Fibroblast of pulmonary artery (primary cell): ENCODE results near the gene FBXO45.

Source experiments
- DNase-seq: peaks from one replicate; pipeline ENCODE4 v3.0.0-alpha.2; 2010; ENCODE audit warnings: low read depth
- H3K4me3 ChIP-seq: replicated peaks from 2 replicates; pipeline ENCODE4 v1.5.1; 2011; ENCODE audit warnings: low read depth, mild to moderate bottlenecking, control low read depth, low read length, moderate library complexity
- TF ChIP-seq, protein P1 (sequence below): IDR thresholded peaks from 2 replicates; pipeline ENCODE4 v1.5.1; 2011; ENCODE audit warnings: mild to moderate bottlenecking, control low read depth, low read length, inconsistent platforms; ENCODE audit errors: missing control alignments

FBXO45 gene

DNA sequence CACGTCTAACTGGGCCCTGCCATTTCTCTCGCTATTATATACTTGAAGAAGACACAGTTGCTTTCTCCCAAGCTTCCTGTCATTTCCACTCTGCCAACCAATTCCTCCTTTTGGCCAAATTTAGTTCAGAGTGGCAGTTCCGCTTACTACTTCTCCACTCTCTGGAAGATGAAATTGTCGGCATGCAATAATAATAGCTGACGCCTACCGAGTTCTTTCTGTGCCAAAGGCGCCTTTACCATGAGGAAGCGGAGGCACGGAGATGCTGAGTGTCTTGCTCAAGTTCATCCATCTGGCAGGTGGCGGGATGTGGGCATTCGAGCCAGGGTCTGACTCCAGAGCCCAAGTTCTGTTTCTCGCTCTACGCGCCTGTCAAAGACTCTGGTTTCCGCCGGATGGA is 56.4 kb downstream of the FBXO45 start:
- no peak for DNase-seq
- no peak overlapping the region for H3K4me3 ChIP-seq
- TF ChIP-seq, protein P1, sequence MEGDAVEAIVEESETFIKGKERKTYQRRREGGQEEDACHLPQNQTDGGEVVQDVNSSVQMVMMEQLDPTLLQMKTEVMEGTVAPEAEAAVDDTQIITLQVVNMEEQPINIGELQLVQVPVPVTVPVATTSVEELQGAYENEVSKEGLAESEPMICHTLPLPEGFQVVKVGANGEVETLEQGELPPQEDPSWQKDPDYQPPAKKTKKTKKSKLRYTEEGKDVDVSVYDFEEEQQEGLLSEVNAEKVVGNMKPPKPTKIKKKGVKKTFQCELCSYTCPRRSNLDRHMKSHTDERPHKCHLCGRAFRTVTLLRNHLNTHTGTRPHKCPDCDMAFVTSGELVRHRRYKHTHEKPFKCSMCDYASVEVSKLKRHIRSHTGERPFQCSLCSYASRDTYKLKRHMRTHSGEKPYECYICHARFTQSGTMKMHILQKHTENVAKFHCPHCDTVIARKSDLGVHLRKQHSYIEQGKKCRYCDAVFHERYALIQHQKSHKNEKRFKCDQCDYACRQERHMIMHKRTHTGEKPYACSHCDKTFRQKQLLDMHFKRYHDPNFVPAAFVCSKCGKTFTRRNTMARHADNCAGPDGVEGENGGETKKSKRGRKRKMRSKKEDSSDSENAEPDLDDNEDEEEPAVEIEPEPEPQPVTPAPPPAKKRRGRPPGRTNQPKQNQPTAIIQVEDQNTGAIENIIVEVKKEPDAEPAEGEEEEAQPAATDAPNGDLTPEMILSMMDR = no peak

DNA sequence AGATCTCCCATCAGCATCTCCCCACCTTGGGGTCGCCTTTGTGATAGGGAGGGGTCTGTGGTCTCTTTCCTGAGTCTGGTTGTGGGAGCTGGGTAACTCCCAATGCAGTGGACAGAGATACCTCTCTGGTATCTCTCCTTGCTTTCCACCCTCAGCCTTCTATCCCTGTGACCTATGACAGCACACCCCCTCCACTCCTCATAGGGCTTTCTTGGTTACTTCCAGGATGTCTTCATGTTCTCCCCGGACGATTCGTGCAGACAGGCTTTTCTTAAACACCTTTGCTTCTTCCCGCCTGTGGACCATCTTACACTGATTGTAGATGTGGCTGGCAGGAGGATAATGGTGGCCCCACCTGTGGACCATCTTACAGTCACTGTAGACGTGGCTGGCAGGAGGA is 56.9 kb downstream of the FBXO45 start:
- H3K4me3 ChIP-seq = no peak overlapping the region
- no peak for DNase-seq
- TF ChIP-seq, protein P1 = no peak

DNA sequence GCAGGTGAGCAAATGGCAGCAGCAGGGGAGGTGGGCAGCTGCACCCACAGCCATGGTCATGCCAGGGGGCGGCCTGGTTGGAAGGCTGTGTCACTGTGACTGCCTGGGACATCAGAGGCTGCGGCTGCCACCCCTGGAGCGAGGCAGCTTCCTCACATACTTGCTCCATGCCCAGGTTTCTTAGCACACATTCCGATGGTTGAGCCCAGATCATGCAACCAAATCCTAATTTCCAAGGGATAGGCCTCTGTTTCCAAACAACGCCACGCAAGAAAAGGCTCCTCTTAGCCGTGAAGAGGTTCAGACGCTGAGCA is 59.4 kb downstream of the FBXO45 start:
- TF ChIP-seq, protein P1 = no peak
- H3K4me3 ChIP-seq = no peak overlapping the region
- no peak for DNase-seq

DNA sequence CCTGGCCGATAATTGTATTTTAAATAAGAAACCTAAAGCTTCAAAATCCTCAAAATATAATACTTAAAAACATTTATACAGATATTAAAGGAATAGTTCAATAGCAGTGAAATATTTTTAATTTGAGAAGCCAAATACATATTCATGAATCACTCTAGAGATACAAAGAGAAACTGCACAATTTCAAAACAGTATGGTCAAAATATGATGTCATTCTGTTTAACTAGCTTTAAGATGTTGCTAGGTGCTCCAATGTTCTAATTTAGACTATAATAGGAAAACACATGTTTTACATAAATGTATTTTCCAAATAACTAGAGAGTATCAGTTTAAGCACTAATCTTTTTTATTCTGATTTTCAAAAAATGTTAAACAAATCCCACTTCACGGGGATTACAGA is 60.8 kb downstream of the FBXO45 start:
- DNase-seq = no peak
- no peak overlapping the region for H3K4me3 ChIP-seq
- TF ChIP-seq, protein P1 = no peak

DNA sequence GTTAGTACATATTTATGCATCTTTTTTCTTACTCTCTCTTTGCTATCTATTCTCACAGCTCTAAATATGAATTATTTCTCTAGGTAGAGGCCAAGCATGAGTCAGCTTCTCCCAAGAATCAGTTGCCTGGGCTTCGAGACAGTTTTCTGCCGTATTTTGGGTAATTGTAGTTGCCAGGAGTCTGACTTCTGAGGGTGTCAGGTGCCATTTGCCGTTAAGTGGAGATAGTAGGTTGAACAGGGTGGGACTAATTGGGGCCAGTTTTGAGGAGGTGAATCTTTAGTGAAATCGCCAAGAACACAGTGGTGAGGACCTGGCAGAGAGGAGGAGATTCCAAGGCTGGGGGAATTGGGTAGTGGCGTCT is 63.2 kb downstream of the FBXO45 start:
- H3K4me3 ChIP-seq = peak overlapping the region; percentile 65
- no peak for DNase-seq
- TF ChIP-seq, protein P1 = no peak

DNA sequence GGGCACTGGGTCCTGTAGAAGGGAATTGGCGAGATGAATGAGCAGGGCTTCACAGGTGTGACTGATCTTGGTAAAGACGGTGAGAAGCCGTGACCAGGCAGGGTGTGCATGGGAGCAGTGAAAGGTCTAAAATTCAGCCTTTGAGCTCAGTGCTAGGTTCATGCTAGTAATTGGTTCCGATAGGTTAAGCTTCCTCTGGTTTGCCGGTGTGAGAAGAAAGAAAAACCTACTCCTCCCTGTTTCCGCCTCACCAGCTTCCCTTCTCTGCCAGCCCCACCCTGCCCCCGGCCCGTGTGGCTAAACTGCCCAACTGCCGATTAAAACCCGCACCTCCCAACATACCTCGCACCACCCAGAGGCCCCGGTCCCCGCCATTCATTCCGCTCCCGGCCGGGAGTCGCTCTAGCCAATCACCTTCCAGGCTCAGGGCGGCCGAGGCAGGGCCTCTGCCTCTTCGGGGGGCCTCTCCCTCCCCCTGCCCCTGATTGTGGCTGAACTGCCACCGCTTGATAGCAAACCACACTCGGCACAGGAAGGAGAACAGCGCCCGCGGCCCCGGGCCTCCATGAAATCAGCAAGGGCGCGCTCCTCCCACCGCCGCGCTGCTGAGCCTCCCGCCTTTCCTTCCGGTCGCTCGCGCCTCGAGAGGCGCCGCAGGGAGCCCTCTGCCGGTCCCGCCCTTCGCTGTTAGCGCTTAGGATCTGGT is 63.7 kb downstream of the FBXO45 start:
- H3K4me3 ChIP-seq = peak overlapping the region; percentile 65
- peak; percentile 67 for DNase-seq
- TF ChIP-seq, protein P1 = peak; percentile 14

DNA sequence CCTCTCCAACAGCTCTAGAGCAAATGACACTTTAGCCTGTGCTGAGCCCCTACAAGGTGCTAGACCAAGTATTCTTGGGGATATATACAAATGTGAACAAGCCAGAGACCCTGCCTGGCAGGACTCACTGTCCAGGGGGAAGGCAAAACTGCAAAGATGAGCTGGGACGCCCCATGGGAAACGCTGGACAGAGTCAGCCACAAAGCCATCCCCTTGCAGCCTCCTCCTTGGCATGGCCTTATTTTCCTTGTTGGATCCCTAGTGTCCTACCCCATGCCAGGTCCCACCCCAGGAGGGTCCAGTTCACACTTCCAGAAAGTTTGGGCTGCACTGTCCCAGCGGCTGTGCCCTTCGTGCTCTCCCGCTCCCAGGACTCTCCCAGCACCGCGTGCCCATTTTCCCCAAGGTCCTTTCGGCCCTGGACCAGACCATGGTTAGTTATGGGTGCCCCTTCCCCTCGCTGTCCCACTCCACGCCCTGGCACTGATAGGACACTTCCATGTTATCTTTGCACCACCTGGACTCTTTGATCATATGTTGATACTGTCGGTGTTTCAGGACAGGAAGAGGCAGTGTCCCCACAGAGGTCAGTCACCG is 65.2 kb downstream of the FBXO45 start:
- no peak for DNase-seq
- TF ChIP-seq, protein P1 = no peak
- H3K4me3 ChIP-seq = no peak overlapping the region
